Suppressor macrophage treated with lipopolysaccharide for 4 hours (primary cell): Measurements from ENCODE around the gene SIGLEC1.

ENCODE experiments used
- DNase-seq: peaks from one replicate; pipeline ENCODE4 v3.0.0-alpha.2; 2020

SIGLEC1 gene

GRCh38 chr20:3677733-3678132 lies 34.7 kb downstream of the SIGLEC1 start:
- DNase-seq = no peak

- no peak for DNase-seq
These were observed 37.2 kb downstream of the SIGLEC1 start for GRCh38 chr20:3674995-3675900.

GRCh38 chr20:3674447-3674846 lies 38.0 kb downstream of the SIGLEC1 start:
- no peak for DNase-seq

- no peak for DNase-seq
These were observed 39.0 kb downstream of the SIGLEC1 start for GRCh38 chr20:3673221-3674070.

- no peak for DNase-seq
These were observed 39.7 kb downstream of the SIGLEC1 start for GRCh38 chr20:3672547-3673171.

GRCh38 chr20:3671986-3672546 lies 40.3 kb downstream of the SIGLEC1 start:
- no peak for DNase-seq

GRCh38 chr20:3670945-3671344 lies 41.5 kb downstream of the SIGLEC1 start:
- no peak for DNase-seq

- no peak for DNase-seq
These were observed 41.9 kb downstream of the SIGLEC1 start for GRCh38 chr20:3670511-3670910.

GRCh38 chr20:3669710-3670367 lies 42.6 kb downstream of the SIGLEC1 start:
- DNase-seq = no peak

GRCh38 chr20:3667434-3668037 lies 44.9 kb downstream of the SIGLEC1 start:
- DNase-seq = no peak

GRCh38 chr20:3663858-3664257 lies 48.5 kb downstream of the SIGLEC1 start:
- DNase-seq = no peak

GRCh38 chr20:3663031-3663701 lies 49.2 kb downstream of the SIGLEC1 start, which contains the start of gene GFRA4:
TSS of gene GFRA4 (minus strand) at chr20:3663399. CDS start at chr20:3663399, 0 bp downstream.
- DNase-seq = no peak
